GM12874 (cell line): ENCODE measurements around the gene ADM2.

Experiments
- CTCF ChIP-seq: IDR thresholded peaks from 2 replicates; pipeline ENCODE4 v1.5.1; 2011; ENCODE audit warnings: low read depth, mild to moderate bottlenecking, control low read depth, low read length, moderate library complexity; ENCODE audit not compliant: insufficient read depth

ADM2 gene

DNA sequence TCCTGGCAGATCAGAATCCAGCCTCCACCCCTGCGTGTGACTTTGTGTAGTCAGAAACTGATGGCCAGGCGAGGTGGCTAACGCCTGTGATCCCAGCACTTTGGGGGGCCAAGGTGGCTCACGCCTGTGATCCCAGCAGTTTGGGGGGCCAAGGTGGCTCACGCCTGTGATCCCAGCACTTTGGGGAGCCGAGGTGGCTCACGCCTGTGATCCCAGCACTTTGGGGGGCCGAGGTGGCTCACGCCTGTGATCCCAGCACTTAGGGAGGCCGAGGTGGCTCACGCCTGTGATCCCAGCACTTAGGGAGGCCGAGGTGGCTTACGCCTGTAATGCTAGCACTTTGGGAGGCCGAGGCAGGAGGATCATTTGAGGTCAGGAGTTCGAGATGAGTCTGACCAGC lies 31.8 kb downstream of the ADM2 start:
- no peak for TF ChIP-seq CTCF

- TF ChIP-seq CTCF: no peak
These were observed 34.7 kb downstream of the ADM2 start for GRCh38 chr22:50516068-50516467.

DNA sequence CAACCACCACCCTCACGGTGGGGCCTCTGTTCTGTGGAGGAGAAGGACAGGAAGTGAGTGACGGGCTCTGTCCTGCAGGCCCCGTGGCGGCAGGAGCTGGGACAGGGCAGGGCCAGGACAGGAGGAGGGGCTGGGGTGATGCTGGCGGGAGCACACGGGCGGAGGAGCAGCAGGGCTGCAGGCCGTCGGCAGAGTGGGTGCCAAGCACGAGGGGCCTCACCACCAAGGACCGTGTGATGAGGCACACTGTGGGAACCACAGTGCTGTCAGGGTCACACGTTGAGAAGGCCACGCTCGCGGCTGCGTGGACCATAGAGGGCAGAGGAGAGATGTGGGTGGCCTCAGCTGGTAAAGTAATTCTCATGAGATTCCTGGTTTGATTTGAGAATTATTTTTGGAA lies 35.5 kb downstream of the ADM2 start:
- no peak for TF ChIP-seq CTCF

DNA sequence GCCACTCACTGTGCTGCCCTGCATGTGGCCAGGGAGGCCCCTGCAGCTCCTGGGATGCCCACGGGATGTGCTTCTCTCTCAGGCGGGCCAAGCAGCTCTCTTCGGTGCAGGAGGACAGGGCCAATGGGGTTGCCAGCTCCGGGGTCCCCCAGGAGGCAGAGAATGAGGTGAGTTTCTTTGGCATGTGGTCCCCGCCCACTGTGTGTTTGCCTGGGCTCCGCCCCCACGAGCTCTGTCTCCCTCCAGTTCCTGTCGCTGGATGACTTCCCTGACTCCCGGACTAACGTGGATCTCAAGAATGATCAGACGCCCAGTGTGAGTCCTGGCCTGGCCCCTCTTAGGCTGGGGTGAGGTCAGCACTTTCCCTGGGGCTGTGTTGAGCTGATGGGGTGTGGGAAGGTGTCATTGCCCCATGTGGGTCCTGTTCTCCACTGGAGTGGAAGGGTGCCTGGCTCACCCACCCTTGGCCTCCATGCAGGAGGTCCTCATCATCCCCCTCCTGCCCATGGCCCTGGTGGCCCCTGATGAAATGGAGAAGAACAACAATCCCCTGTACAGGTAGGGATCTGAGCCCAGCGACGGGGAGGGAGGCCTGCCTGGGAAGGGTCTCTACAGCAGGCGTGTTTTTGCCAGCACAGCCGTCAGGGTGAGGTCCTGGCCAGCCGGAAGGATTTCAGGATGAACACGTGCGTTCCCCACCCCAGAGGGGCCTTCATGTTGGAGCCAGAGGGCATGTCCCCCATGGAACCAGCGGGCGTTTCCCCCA lies 36.3 kb downstream of the ADM2 start:
- TF ChIP-seq CTCF: no peak

DNA sequence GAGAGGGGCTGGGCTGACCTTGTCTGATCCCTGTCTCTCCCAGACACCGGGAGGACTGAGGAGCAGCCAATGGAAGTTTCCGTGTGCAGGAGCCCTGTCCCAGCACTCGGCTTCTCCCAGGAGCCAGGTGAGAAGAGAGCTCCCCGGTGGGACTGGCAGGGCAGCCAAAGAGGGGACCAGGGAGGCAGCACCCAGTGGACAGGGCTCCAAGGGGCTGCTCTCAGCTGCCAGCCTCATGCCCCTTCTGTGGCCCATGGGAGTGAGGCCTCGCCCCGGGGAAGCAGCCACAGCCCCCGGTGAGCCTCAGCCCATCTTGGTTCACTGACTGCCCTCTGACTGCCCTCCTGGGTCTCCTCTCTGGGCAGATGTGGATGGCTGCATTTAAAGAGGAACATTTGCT lies 37.3 kb downstream of the ADM2 start:
- TF ChIP-seq CTCF: no peak

DNA sequence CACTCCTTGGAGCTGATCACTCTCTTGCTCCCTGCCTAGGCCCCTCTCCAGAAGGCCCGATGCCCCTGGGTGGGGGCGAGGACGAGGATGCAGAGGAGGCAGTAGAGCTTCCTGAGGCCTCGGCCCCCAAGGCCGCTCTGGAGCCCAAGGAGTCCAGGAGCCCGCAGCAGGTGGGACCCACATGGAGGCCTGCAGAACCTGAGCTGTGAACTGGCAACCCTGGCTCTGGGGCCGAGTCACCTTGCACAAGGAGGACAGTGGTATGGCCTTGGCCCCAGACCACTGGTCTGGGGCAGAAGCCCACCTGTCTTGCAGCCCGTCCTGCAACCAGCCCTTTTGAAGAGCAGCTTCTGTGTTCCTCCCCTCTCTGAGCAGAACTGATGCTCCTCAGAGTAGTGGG lies 37.8 kb downstream of the ADM2 start:
- TF ChIP-seq CTCF: no peak

DNA sequence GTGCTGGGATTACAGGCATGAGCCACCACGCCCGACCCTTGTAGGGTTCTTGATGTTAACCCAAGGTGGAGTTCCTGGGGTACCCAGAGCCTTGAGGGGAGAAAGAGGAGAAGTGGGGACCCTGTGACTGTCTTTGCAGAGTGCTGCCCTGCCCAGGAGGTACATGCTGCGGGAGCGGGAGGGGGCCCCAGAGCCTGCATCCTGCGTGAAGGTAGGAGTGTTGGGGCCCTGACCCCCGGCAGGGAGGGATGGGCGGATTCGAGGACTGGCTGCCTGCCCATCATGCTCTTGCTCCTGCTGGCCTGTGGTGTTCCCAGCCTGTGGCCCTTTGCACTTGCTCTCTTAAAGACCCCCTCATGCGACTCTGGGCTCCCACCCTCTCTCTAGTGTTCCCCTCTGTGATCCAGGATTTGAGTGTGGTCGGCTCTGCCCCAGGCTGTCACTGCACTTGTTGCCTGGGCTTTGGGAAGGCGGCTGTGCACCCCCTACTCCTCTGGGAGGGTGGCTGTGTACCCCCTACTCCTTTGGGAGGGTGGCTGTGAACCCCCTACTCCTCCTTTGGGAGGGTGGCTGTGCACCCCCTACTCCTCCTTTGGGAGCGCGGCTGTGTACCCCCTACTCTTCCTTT lies 39.6 kb downstream of the ADM2 start:
- TF ChIP-seq CTCF: no peak
